ENCODE measurements around the gene SZRD1.

DNA sequence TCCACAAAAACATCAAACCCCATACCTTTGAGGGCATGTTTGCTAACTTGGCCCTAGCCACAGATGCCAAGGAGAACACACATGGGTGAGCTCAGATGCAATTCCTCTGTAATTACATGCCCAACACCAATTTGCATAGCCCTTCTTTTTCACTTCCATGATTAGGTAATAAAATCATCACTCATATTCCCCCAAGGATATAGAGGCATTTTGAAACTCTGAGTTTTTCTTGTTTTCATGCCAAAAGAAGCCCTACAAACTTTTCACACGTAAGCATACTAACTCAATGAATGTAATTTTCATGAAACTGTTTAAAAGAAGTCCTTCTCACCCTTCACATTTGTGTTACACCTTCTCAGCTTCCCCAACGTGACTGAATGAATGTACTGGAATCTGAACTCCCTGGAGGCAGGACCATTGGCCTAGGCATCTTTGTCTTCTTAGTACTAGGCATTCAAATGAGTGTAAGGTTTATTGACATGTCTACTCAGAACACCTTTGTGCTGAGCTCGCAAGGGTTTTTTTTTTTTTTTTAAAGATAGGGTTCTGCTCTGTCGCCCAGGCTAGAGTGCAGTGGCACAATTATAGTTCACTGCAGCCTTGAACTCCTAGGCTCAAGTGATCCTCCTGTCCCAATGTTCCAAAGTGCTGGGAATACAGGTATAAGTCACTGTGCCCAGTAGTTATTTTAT is 45.7 kb upstream of the SZRD1 start:
- TF ChIP-seq, protein P1, sequence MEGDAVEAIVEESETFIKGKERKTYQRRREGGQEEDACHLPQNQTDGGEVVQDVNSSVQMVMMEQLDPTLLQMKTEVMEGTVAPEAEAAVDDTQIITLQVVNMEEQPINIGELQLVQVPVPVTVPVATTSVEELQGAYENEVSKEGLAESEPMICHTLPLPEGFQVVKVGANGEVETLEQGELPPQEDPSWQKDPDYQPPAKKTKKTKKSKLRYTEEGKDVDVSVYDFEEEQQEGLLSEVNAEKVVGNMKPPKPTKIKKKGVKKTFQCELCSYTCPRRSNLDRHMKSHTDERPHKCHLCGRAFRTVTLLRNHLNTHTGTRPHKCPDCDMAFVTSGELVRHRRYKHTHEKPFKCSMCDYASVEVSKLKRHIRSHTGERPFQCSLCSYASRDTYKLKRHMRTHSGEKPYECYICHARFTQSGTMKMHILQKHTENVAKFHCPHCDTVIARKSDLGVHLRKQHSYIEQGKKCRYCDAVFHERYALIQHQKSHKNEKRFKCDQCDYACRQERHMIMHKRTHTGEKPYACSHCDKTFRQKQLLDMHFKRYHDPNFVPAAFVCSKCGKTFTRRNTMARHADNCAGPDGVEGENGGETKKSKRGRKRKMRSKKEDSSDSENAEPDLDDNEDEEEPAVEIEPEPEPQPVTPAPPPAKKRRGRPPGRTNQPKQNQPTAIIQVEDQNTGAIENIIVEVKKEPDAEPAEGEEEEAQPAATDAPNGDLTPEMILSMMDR (IDR thresholded peaks at IDR 0.05; ENCODE audit: low read depth, low read length), result no peak
- TF ChIP-seq EZH2phosphoT487 (IDR thresholded peaks at IDR 0.05; ENCODE audit: low read depth), result no peak

All from OCI-LY3 (cell line).